HepG2 (cell line): ENCODE data around the gene CMIP. TPM values are rescaled to one million over a fixed set of nuclear protein-coding genes. Genes with fewer than 3 reads are reported as not detected.
A peak's percentile ranks its signal among the peaks of the same experiment; 100 is the strongest.

Experiments used
- SAFB2 ChIP-seq: sonication (generic); formaldehyde crosslinking; IDR thresholded peaks from 2 replicates; pipeline ENCODE4 v1.5.1; 2020; ENCODE audit warnings: missing genetic modification reagents, low read depth, mild to moderate bottlenecking, borderline replicate concordance
- SAP130 ChIP-seq: IDR thresholded peaks from 2 replicates; pipeline ENCODE4 v1.6.1; 2016; ENCODE audit warnings: low read depth
- TOPORS ChIP-seq: sonication (generic); formaldehyde crosslinking; IDR thresholded peaks from 2 replicates; pipeline ENCODE4 v1.8.0; 2023; ENCODE audit warnings: mild to moderate bottlenecking, missing genetic modification reagents
- ZBTB42 ChIP-seq: sonication (generic); formaldehyde crosslinking; IDR thresholded peaks from 2 replicates; pipeline ENCODE4 v1.5.0; 2020; ENCODE audit warnings: mild to moderate bottlenecking, missing genetic modification reagents
- ZNF343 ChIP-seq: sonication (generic); formaldehyde crosslinking; IDR thresholded peaks from 2 replicates; pipeline ENCODE4 v1.4.0; 2020; ENCODE audit warnings: mild to moderate bottlenecking, missing genetic modification reagents
- ZNF660 ChIP-seq: sonication (generic); formaldehyde crosslinking; IDR thresholded peaks from 2 replicates; pipeline ENCODE4 v1.5.1; 2020; ENCODE audit warnings: mild to moderate bottlenecking, low read depth, missing genetic modification reagents, borderline replicate concordance
- polyA plus RNA-seq, 8 experiments: library from polyadenylated mRNA; depleted of rRNA in 3 of 8; stranded (reverse) in 7 of 8; unstranded in 1 of 8; fragments of >200 nt; fragmentation: Illumina TruSeq in 4 of 8; extraction: Trizol in 4 of 8; gene quantifications; 2 replicates each; pipeline versions ENCODE4 v1.2.1 to v1.2.3, GENCODE V29; 2011 to 2016; ENCODE audit warnings: low read depth in 4 of 8, missing spikeins in 1 of 8, mixed read lengths in 1 of 8; ENCODE audit not compliant: insufficient read depth in 1 of 8
- total RNA-seq, 5 experiments: library from RNA; depleted of rRNA; stranded (reverse); fragments of >200 nt; fragmentation: Illumina TruSeq; extraction: Trizol; gene quantifications; 2 replicates each; pipeline ENCODE4 v1.2.3, GENCODE V29; 2016; ENCODE audit warnings: low read depth in 1 of 5
- TF ChIP-seq, protein P1 (sequence below): sonication (generic); formaldehyde crosslinking; IDR thresholded peaks from 2 replicates; pipeline ENCODE4 v1.5.1; 2020; ENCODE audit warnings: missing genetic modification reagents, mild to moderate bottlenecking, borderline replicate concordance
- TF ChIP-seq, protein P2 (sequence below): sonication (generic); formaldehyde crosslinking; conservative IDR thresholded peaks from 2 replicates; pipeline ENCODE4 v1.4.0; 2020; ENCODE audit warnings: mild to moderate bottlenecking, missing genetic modification reagents, moderate library complexity
- TF ChIP-seq, protein P3 (sequence below): sonication (generic); formaldehyde crosslinking; conservative IDR thresholded peaks from 2 replicates; pipeline ENCODE4 v1.4.0; 2020; ENCODE audit warnings: missing genetic modification reagents
- TF ChIP-seq, protein P4 (sequence below): sonication (generic); formaldehyde crosslinking; IDR thresholded peaks from 2 replicates; pipeline ENCODE4 v1.5.0; 2020; ENCODE audit warnings: mild to moderate bottlenecking, missing genetic modification reagents

The CMIP gene
- total and polyA plus RNA-seq, 2 of the 13 experiments (the other 11 are each of a cell fraction or from before 2014, with no cell fraction given): 10.9 to 18.1 TPM

DNA sequence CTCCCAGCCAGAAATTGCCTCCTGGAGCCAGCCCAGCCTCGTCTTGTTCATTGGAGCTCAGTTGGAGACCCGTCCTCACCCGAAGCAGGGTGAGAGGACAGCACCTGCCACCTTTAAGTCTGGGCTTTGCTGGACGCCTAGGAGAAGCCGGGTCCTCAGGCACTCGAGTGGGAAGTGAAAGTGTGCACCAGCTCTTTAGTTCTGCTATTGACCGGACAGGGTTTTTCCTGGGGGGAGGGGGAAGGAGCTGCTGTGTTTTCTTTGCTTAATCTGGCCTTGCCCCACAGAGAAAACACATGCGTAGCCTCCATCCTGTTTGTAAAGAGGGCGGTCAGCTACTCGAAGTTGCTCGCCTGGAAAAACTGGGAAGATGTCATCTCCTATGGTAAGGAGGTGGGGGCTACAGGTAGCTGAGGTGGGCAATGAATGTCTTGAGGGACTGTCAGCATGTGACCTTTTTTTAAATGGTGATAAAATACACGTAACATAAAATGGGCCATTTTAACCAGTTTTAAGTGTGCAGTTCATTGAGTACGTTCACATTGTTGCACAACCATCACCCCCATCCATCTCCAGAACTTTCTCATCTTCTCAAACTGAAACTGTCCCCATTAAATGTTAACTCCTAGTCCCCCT lies 34.4 kb downstream of the CMIP start (continued):
- TF ChIP-seq, protein P1, sequence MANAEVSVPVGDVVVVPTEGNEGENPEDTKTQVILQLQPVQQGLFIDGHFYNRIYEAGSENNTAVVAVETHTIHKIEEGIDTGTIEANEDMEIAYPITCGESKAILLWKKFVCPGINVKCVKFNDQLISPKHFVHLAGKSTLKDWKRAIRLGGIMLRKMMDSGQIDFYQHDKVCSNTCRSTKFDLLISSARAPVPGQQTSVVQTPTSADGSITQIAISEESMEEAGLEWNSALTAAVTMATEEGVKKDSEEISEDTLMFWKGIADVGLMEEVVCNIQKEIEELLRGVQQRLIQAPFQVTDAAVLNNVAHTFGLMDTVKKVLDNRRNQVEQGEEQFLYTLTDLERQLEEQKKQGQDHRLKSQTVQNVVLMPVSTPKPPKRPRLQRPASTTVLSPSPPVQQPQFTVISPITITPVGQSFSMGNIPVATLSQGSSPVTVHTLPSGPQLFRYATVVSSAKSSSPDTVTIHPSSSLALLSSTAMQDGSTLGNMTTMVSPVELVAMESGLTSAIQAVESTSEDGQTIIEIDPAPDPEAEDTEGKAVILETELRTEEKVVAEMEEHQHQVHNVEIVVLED (CRISPR knock-in tag): no peak
- TF ChIP-seq ZBTB42 (CRISPR knock-in tag) (no peak), ZNF343 (no peak), SAFB2 (CRISPR knock-in tag) (no peak), TOPORS (no peak), ZNF660 (no peak), SAP130 (CRISPR knock-in tag) (0 out of 2 replicates have a peak, but pooled peaks have one; percentile 18)
- TF ChIP-seq, protein P2, sequence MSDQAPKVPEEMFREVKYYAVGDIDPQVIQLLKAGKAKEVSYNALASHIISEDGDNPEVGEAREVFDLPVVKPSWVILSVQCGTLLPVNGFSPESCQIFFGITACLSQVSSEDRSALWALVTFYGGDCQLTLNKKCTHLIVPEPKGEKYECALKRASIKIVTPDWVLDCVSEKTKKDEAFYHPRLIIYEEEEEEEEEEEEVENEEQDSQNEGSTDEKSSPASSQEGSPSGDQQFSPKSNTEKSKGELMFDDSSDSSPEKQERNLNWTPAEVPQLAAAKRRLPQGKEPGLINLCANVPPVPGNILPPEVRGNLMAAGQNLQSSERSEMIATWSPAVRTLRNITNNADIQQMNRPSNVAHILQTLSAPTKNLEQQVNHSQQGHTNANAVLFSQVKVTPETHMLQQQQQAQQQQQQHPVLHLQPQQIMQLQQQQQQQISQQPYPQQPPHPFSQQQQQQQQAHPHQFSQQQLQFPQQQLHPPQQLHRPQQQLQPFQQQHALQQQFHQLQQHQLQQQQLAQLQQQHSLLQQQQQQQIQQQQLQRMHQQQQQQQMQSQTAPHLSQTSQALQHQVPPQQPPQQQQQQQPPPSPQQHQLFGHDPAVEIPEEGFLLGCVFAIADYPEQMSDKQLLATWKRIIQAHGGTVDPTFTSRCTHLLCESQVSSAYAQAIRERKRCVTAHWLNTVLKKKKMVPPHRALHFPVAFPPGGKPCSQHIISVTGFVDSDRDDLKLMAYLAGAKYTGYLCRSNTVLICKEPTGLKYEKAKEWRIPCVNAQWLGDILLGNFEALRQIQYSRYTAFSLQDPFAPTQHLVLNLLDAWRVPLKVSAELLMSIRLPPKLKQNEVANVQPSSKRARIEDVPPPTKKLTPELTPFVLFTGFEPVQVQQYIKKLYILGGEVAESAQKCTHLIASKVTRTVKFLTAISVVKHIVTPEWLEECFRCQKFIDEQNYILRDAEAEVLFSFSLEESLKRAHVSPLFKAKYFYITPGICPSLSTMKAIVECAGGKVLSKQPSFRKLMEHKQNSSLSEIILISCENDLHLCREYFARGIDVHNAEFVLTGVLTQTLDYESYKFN (CRISPR knock-in tag): 0 out of 2 replicates have a peak, but pooled peaks have one; percentile 12
- TF ChIP-seq, protein P3, sequence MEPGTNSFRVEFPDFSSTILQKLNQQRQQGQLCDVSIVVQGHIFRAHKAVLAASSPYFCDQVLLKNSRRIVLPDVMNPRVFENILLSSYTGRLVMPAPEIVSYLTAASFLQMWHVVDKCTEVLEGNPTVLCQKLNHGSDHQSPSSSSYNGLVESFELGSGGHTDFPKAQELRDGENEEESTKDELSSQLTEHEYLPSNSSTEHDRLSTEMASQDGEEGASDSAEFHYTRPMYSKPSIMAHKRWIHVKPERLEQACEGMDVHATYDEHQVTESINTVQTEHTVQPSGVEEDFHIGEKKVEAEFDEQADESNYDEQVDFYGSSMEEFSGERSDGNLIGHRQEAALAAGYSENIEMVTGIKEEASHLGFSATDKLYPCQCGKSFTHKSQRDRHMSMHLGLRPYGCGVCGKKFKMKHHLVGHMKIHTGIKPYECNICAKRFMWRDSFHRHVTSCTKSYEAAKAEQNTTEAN (CRISPR knock-in tag): no peak
- TF ChIP-seq, protein P4, sequence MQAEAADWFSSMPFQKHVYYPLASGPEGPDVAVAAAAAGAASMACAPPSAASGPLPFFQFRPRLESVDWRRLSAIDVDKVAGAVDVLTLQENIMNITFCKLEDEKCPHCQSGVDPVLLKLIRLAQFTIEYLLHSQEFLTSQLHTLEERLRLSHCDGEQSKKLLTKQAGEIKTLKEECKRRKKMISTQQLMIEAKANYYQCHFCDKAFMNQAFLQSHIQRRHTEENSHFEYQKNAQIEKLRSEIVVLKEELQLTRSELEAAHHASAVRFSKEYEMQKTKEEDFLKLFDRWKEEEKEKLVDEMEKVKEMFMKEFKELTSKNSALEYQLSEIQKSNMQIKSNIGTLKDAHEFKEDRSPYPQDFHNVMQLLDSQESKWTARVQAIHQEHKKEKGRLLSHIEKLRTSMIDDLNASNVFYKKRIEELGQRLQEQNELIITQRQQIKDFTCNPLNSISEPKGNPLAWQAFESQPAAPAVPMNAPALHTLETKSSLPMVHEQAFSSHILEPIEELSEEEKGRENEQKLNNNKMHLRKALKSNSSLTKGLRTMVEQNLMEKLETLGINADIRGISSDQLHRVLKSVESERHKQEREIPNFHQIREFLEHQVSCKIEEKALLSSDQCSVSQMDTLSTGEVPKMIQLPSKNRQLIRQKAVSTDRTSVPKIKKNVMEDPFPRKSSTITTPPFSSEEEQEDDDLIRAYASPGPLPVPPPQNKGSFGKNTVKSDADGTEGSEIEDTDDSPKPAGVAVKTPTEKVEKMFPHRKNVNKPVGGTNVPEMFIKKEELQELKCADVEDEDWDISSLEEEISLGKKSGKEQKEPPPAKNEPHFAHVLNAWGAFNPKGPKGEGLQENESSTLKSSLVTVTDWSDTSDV (CRISPR knock-in tag): no peak
